ENCODE results near the gene SSB.

DNA sequence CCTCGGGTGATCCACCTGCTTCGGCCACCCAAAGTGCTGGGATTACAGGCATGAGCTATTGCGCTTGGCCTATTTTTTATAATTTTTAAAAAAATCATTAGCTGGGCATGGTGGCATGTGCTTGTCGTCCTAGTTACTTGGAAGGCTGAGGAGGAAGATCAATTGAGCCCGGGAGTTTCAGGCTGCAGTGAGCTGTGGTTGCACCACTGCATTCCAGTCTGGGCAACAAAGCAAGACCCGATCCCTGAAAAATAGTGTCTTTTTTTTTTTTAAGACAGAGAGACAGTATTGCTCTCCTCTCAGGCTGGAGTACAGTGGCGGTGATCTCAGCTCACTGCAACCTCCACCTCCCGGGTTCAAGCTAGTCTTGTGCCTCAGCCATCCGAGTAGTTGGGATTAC lies 4.8 kb downstream of the SSB start:
- TF ChIP-seq CTCF (IDR thresholded peaks at IDR 0.05), result no peak
- no peak for TF ChIP-seq EZH2 (IDR thresholded peaks at IDR 0.05)
